Left ventricle myocardium inferior (tissue), 1 donor: ENCODE results near the gene PTK7. TPM values are rescaled to one million over a fixed set of nuclear protein-coding genes. Genes with fewer than 3 reads are reported as not detected.

ENCODE experiments used
- DNase-seq: peaks from one replicate; pipeline ENCODE4 v3.0.0-alpha.2; 2020
- H3K27ac ChIP-seq: fragments of 200-600 bp; replicated peaks from 2 replicates; pipeline ENCODE4 v1.8.0; 2021
- H3K27me3 ChIP-seq: fragments of 200-600 bp; 2 replicates; pipeline ENCODE4 v1.8.0; 2021; ENCODE audit warnings: low read depth
- H3K36me3 ChIP-seq: fragments of 200-600 bp; 2 replicates; pipeline ENCODE4 v1.8.0; 2021
- H3K4me1 ChIP-seq: fragments of 200-600 bp; 2 replicates; pipeline ENCODE4 v1.8.0; 2021
- H3K4me3 ChIP-seq: fragments of 200-600 bp; 2 replicates; pipeline ENCODE4 v1.8.0; 2021; ENCODE audit warnings: mild to moderate bottlenecking, moderate library complexity
- H3K9me3 ChIP-seq: fragments of 200-600 bp; replicated peaks from 2 replicates; pipeline ENCODE4 v1.8.0; 2021
- CTCF ChIP-seq: fragments of 200-600 bp; IDR thresholded peaks from 2 replicates; pipeline ENCODE4 v1.8.0; 2021; ENCODE audit warnings: antibody characterized with exemption, mild to moderate bottlenecking, borderline replicate concordance
- intact Hi-C: fragments of 100-400 bp; cut with micrococcal nuclease; formaldehyde crosslinking; loops from one replicate; pipeline ENCODE4 v1.11.0; 2022
- total RNA-seq: library from RNA; stranded (reverse); fragmentation: NEBNext Ultra II Directional; extraction: Animal tissue kit (Norgen Biotek cat#: 25700); gene quantifications from one replicate; pipeline ENCODE4 v1.2.1, GENCODE V29; 2021
- donor health status: DM: no; HTN: yes; CAD: no; lungs with severe emphysema.

The PTK7 gene
- total RNA-seq, 1 donor from 2014 or later = 2.6 TPM

- DNase-seq = no peak
- Histone ChIP-seq H3K27ac (no peak overlapping the region), H3K4me1 (no peaks in the 10 kb centered on the region), H3K4me3 (no peak overlapping the region), H3K27me3 (no peaks in the 10 kb centered on the region), H3K36me3 (peaks cover 82% of the 10 kb centered on the region), H3K9me3 (no peaks in the 10 kb centered on the region)
- intact Hi-C loops = no loop called here
- no peak for TF ChIP-seq CTCF
Observed at GRCh38 chr6:43196337-43196736, 120.2 kb downstream of the PTK7 start.

- no peaks in the 10 kb centered on the region for H3K4me1 ChIP-seq
- H3K27me3 ChIP-seq = no peaks in the 10 kb centered on the region
- peaks cover 65% of the 10 kb centered on the region for H3K36me3 ChIP-seq
- no peaks in the 10 kb centered on the region for H3K9me3 ChIP-seq
- TF ChIP-seq CTCF = no peak
- H3K4me3 ChIP-seq = no peak overlapping the region
- intact Hi-C loops = no loop called here
- no peak overlapping the region for H3K27ac ChIP-seq
- DNase-seq = no peak
Observed at GRCh38 chr6:43199912-43200311, 123.8 kb downstream of the PTK7 start.

- DNase-seq = no peak
- H3K4me1 ChIP-seq = no peaks in the 10 kb centered on the region
- no peak for TF ChIP-seq CTCF
- H3K27me3 ChIP-seq = no peaks in the 10 kb centered on the region
- no peaks in the 10 kb centered on the region for H3K9me3 ChIP-seq
- H3K4me3 ChIP-seq = no peak overlapping the region
- intact Hi-C loops = no loop called here
- no peak overlapping the region for H3K27ac ChIP-seq
- peaks cover 69% of the 10 kb centered on the region for H3K36me3 ChIP-seq
Observed at GRCh38 chr6:43200541-43200940, 124.4 kb downstream of the PTK7 start.

- Histone ChIP-seq H3K36me3 (peaks cover 66% of the 10 kb centered on the region), H3K27ac (no peak overlapping the region), H3K4me3 (no peak overlapping the region), H3K9me3 (no peaks in the 10 kb centered on the region), H3K4me1 (no peaks in the 10 kb centered on the region), H3K27me3 (no peaks in the 10 kb centered on the region)
- intact Hi-C loops = no loop called here
- DNase-seq = no peak
- no peak for TF ChIP-seq CTCF
Observed at GRCh38 chr6:43202451-43202850, 126.3 kb downstream of the PTK7 start.

GRCh38 chr6:43203029-43203717, 127.1 kb downstream of the PTK7 start:
- DNase-seq = no peak
- Histone ChIP-seq H3K36me3 (peaks cover 58% of the 10 kb centered on the region), H3K4me1 (no peaks in the 10 kb centered on the region), H3K27me3 (no peaks in the 10 kb centered on the region), H3K9me3 (no peaks in the 10 kb centered on the region), H3K27ac (no peak overlapping the region), H3K4me3 (no peak overlapping the region)
- intact Hi-C loops = no loop called here
- TF ChIP-seq CTCF = no peak
